Right cardiac atrium (tissue), 5 donors: ENCODE results near the gene OR6B2. TPM values are rescaled to one million over a fixed set of nuclear protein-coding genes. Genes with fewer than 3 reads are reported as not detected.
"Not testable (repeated sequence)": the region's sequence is repeated elsewhere in the genome, so short reads cannot be mapped to it uniquely, and the experiment has no call there.

Experiments used
- ATAC-seq, 2 donors: fragments of 200-7000 bp; cut with Tn5 transposase; one replicate each; pipeline versions ENCODE4 v1.8.0 to v1.9.1; 2020; ENCODE audit warnings: moderate library complexity in 2 of 2, mild to moderate bottlenecking in 1 of 2
- DNase-seq, 3 donors: peaks; one replicate each; pipeline ENCODE4 v3.0.0-alpha.2; 2020
- H3K27ac ChIP-seq: one replicate; pipeline ENCODE4 v1.5.1; 2013; ENCODE audit warnings: mild to moderate bottlenecking, low read length, control low read depth, moderate library complexity
- H3K27me3 ChIP-seq: one replicate; pipeline ENCODE4 v1.6.1; 2013; ENCODE audit not compliant: control insufficient read depth, insufficient read depth
- H3K4me1 ChIP-seq: one replicate; pipeline ENCODE4 v1.6.1; 2013; ENCODE audit warnings: low read length; ENCODE audit not compliant: control insufficient read depth, insufficient read depth
- H3K4me3 ChIP-seq: one replicate; pipeline ENCODE4 v1.5.1; 2013; ENCODE audit warnings: low read length, control low read depth
- H3K9me3 ChIP-seq: one replicate; pipeline ENCODE4 v1.6.1; 2013; ENCODE audit warnings: low read length; ENCODE audit not compliant: control insufficient read depth
- WGBS: extraction: QIAGEN DNeasy Blood & Tissue Kit; methylation state at CpG from one replicate; pipeline ENCODE4 v1.1.7; 2013; 5-methylcytosine and 5-hydroxymethylcytosine counted together
- intact Hi-C, 4 donors: fragments of 100-400 bp; cut with DNase I; formaldehyde crosslinking; loops; one replicate each; pipeline versions ENCODE4 v1.11.0 to v1.14.0; 2022 to 2023
- polyA plus RNA-seq: library from polyadenylated mRNA; stranded (reverse); fragments of 200-250 nt; gene quantifications from one replicate; pipeline ENCODE4 v1.2.3, GENCODE V29; 2013
- total RNA-seq, 4 donors: library from RNA; stranded (reverse); fragmentation: NEBNext Ultra II Directional; extraction: Animal tissue kit (Norgen Biotek cat#: 25700); gene quantifications; one replicate each; pipeline ENCODE4 v1.2.1, GENCODE V29; 2021
- donor health status: healthy with polysubstance abuse.
- donor health status: DM: no; HTN: yes; CAD: no.
- donor health status: DM: no; HTN: no; CAD: no.
- donor health status: DM: no; HTN: yes; CAD: no; lungs with severe emphysema.
- donor health status: DM: yes; HTN: yes; CAD: no.

The OR6B2 gene
- total and polyA plus RNA-seq, 5 donors: not detected

DNA sequence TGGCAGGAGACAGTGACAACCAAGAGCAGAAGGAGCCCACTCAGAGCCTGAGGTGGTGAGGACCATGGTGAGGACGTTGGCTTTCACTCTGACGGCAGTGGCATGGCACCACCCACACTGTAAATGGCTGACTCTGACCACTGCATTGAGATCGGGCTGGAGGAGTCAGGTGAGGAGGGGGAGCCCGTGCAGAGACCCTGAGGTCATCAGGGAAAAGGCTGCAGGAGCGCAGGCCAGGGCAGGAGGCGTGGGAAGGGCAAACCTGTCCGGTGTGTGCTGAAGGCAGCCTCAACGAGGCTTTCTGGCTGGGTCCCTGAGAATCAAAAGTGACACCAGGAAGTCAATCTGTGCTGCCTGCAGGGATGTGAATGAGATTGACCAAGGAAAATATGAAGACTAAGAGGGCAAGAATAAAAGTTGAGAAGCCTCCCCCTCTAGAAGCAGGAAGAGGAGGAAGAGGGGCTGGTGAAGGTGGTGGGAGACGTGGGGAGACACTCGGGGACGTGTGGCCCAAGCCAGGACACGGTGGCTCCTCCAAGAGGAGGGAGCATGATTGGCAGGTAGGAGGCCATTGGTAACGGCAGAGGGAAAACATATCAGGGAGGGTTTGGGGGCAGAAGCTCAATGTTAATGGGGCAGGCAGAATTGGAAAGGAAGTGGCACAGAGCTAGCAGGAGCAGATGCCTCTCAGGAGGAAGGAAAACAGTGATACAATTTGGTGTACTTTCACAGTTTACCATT is 25.1 kb upstream of the OR6B2 start:
- Histone ChIP-seq H3K27me3 (no peaks in the 10 kb centered on the region), H3K27ac (no peak overlapping the region), H3K4me3 (no peak overlapping the region), H3K4me1 (no peaks in the 10 kb centered on the region), H3K9me3 (no peaks in the 10 kb centered on the region)
- WGBS: 43% methylated on average over 13 of the region's 13 CpGs
- intact Hi-C loops: no loop called here
- ATAC-seq (no peak), DNase-seq (no peak)

DNA sequence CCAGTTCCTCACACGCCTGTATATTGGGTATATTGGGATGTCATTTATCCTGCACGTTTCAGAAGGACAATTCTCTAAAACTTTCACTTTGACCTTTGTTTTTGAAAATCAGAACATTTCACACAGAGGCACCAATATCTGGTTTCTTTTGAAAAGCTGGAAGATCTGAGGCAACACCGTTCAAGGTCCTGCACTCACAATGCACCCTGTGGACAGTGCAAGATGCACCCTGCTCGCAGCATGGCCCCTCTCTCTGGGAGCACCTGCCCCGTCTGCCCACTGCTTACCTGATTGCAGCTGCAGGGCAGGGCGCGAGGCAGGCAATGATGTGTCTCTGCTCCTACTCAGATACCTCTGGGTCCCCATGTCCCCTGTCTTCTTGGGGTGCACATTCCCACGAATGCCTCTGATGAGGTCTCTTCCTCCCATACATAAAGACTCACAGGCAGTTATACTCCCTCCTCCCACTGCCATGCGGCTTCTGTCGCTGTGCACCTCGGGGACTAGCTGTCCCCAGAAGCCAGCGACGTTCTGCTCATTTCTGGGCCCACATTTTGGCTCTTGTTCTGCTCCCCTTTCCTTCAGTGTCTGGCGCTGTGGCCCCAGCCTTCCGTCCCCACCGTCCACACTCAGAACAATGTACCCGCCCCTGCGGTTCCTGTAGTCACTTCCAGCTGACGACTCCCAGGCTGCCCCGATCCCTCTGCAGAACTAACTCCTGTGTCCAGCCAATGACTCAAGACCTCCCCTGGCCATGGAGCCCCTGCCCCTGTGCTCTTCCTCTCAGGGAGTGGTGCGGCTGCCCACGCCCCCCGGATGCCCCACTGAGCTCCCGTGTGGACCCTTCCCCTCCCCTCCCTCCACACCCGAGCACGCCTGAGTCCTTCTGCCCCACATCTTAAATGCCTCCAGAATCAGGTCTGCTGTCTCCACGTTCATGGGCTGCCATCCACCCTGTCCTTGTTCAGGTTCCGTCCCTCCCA is 23.2 kb upstream of the OR6B2 start, which contains the start of gene OR6B3:
Gene OR6B3 (minus strand): TSS at position 349 of the 983 bp plus-strand sequence.
- intact Hi-C loops: no loop called here
- Histone ChIP-seq H3K9me3 (no peaks in the 10 kb centered on the region), H3K4me3 (no peak within 1 kb of the TSS), H3K27me3 (peaks cover 2% of the 10 kb centered on the region), H3K27ac (no peak within 1 kb of the TSS), H3K4me1 (no peaks in the 10 kb centered on the region)
- WGBS: 47% methylated on average over 28 of the region's 28 CpGs
- ATAC-seq (no peak), DNase-seq (peak in 1 of 3 donors; percentile 34)

DNA sequence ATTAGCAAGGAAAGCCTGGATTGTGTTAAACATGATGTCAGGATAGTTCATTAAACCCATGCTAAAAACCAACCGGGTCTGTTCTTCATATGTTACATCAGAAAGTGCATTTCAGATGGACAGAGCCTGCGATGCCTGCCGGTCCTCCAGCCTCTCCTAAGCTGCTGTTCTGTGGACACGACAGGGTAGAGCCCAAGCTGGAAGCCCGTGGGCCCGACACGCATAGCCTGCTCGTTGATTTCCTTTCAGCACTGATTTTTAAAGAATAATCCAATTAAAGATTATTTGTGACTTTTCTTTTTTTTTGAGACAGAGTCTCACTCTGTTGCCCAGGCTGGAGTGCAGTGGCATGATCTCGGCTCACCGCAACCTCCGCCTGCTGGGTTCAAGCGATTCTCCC is 22.3 kb upstream of the OR6B2 start:
- ATAC-seq (no peak), DNase-seq (no peak)
- H3K27me3 ChIP-seq: peaks cover 2% of the 10 kb centered on the region
- no peak overlapping the region for H3K4me3 ChIP-seq
- no peaks in the 10 kb centered on the region for H3K9me3 ChIP-seq
- no peak overlapping the region for H3K27ac ChIP-seq
- H3K4me1 ChIP-seq: no peaks in the 10 kb centered on the region
- intact Hi-C loops: no loop called here
- WGBS: 82% methylated on average over 12 of the region's 12 CpGs

DNA sequence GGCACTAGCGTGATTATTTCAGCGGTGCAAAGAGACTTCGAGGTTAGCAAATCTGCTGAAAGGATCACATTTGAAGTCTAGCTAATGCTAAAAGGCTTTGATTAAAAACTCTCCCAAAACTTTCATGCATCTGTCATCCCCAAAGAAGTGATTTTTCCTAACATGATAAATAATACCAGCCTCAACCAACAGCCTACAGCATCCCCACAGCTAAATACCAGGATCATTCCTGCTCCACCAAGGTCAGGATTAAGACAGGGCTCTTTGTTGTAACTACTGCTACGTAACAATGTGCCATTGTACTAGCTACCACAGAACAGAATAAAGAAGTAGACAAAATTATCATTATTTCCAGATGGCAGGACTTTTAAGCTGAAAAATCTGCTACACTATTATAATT is 21.5 kb upstream of the OR6B2 start:
- no peak overlapping the region for H3K4me3 ChIP-seq
- peaks cover 2% of the 10 kb centered on the region for H3K27me3 ChIP-seq
- DNase-seq: no peak
- H3K9me3 ChIP-seq: no peaks in the 10 kb centered on the region
- WGBS: 66% methylated on average over 4 of the region's 4 CpGs
- no peak overlapping the region for H3K27ac ChIP-seq
- no peak for ATAC-seq
- intact Hi-C loops: no loop called here
- H3K4me1 ChIP-seq: no peaks in the 10 kb centered on the region

DNA sequence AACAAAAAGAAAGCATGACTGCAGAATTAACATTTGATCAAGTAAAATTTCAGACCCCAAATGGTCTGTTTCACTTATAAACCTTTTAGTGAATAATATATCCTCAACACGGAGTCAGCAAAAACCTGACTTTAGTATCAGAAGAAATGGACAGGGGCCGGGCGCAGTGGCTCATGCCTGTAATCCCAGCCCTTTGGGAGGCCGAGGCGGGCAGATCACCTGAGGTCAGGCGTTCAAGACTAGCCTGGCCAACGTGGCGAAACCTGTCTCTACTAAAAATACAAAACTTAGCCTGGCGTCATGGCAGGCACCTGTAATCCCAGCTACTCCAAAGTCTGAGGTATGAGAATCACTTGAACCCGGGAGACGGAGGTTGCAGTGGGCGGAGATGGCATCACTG is 20.0 kb upstream of the OR6B2 start:
- WGBS: 82% methylated on average over 12 of the region's 12 CpGs
- H3K9me3 ChIP-seq: no peaks in the 10 kb centered on the region
- DNase-seq: no peak
- H3K27me3 ChIP-seq: peaks cover 2% of the 10 kb centered on the region
- ATAC-seq: no peak
- no peak overlapping the region for H3K4me3 ChIP-seq
- intact Hi-C loops: no loop called here
- no peaks in the 10 kb centered on the region for H3K4me1 ChIP-seq
- H3K27ac ChIP-seq: no peak overlapping the region

DNA sequence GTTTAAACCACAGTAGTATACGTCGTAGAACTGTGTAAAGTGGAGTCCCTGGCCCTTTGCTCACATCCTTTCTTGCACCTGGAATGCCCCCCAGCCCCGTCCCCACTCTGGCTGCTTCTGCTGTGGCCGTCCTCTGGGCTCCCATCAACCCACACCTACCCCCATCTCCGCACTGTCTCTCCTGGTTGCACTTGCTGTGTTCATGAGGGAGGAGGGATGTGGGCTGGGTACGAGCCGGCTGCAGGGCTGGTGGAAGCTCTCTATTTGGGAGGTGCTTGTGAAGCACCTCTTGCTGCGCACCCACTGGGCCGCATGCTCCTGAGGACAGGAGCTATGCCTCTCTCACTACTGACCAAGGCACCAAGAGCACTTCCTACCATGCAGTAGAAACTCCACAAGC is 18.0 kb upstream of the OR6B2 start:
- DNase-seq (no peak), ATAC-seq (no peak)
- no peaks in the 10 kb centered on the region for H3K9me3 ChIP-seq
- no peak overlapping the region for H3K27ac ChIP-seq
- H3K27me3 ChIP-seq: peaks cover 2% of the 10 kb centered on the region
- no peak overlapping the region for H3K4me3 ChIP-seq
- no peaks in the 10 kb centered on the region for H3K4me1 ChIP-seq
- 69% methylated on average over 9 of the region's 9 CpGs for WGBS
- intact Hi-C loops: no loop called here

DNA sequence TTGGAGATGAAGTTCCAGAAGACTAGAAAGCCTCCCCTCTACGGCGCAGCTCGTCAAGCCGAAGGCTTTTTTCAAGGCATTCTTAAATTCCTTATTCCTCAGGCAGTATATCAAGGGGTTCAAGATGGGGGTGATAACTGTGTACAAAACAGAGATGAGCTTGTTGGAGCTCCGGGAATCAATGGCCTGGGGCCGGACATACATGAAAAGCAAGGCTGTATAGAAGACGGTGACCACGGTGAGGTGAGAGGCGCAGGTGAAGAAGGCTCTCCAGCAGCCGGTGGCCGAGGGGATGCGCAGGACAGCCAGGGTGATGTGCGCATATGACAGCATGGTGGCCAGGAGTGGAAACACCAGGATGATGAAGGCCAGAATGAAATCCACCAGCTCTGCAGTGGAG is 14.9 kb upstream of the OR6B2 start:
- ATAC-seq (no peak), DNase-seq (no peak)
- no peak overlapping the region for H3K27ac ChIP-seq
- no peak overlapping the region for H3K4me3 ChIP-seq
- no peaks in the 10 kb centered on the region for H3K9me3 ChIP-seq
- H3K27me3 ChIP-seq: peaks cover 2% of the 10 kb centered on the region
- WGBS: 84% methylated on average over 13 of the region's 13 CpGs
- intact Hi-C loops: no loop called here
- no peaks in the 10 kb centered on the region for H3K4me1 ChIP-seq

DNA sequence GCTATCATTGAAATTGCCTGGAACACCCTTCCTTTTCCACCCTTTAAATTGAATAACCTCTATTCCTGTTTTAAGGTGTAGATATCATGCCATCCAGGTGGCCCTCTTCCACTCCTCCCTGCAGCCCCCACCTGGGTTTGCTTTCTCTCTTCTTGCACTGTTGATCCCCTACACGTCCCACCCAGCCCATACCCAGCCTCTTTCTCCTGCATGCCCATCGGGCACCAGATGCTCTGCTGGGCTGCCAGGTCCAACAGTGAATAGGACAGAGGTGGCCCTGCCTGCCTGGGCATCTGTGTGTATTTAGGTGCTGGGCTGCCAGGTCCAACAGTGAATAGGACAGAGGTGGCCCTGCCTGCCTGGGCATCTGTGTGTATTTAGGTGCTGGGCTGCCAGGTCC is 13.9 kb upstream of the OR6B2 start:
- DNase-seq, intact Hi-C loops, H3K27me3 ChIP-seq, H3K4me1 ChIP-seq, ATAC-seq, H3K27ac ChIP-seq, H3K9me3 ChIP-seq, H3K4me3 ChIP-seq: not testable (repeated sequence)
- 63% methylated on average over 2 of the region's 2 CpGs for WGBS

DNA sequence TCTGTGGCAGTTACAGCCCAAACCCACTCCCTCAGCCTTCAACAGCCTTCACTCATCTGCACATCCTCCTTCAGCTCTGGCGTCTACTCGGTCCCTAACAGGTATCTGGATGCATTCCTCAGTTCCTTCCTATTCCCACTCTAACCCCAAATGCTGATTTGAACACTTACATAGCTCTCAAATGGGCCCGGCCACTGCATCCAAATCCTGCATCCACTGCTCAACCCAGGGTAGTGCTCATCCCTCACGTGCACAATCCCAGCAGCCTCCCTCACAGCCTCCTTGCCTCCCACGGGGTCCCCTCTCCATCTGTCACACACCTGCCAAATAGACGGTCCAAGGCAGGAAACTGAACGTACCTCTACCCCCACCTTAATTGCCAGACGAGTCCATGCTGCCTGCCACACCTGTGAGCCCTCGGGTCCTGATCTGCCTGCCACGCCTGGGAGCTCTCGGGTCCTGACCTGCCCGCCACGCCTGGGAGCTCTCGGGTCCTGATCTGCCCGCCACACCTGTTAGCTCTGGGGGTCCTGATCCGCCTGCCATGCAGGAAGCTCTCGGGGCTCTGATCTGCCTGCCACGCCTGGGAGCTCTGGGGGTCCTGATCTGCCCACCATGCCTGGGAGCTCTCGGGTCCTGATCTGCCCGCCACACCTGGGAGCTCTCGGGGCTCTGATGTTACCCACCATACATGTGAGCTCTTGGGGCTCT is 13.2 kb upstream of the OR6B2 start:
- no peak for ATAC-seq
- H3K4me1 ChIP-seq: no peaks in the 10 kb centered on the region
- DNase-seq: peak in 1 of 3 donors; percentile 37
- no peaks in the 10 kb centered on the region for H3K9me3 ChIP-seq
- H3K4me3 ChIP-seq: no peak overlapping the region
- no peak overlapping the region for H3K27ac ChIP-seq
- H3K27me3 ChIP-seq: no peaks in the 10 kb centered on the region
- intact Hi-C loops: no loop called here
- WGBS: 82% methylated on average over 21 of the region's 21 CpGs

DNA sequence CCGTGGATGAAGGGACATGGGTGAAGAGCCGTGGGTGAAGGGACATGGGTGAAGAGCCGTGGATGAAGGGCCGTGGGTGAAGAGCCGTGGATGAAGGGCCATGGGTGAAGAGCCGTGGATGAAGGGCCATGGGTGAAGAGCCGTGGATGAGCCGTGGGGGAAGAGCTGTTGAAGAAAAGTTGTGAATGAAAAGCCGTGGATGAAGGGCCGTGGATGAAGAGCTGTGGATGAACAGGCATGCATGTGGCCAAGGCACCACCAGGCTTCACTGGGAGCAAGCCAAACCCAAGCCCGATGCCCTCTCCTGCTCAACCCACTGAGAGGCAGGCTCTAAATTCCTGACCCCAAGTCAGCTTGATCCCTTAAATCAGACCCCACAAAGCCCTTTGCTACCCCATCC is 12.5 kb upstream of the OR6B2 start:
- no peak for ATAC-seq
- Histone ChIP-seq H3K9me3 (no peaks in the 10 kb centered on the region), H3K27ac (no peak overlapping the region), H3K4me1 (no peaks in the 10 kb centered on the region), H3K4me3 (no peak overlapping the region), H3K27me3 (no peaks in the 10 kb centered on the region)
- intact Hi-C loops: no loop called here
- 76% methylated on average over 11 of the region's 11 CpGs for WGBS
- no peak for DNase-seq

DNA sequence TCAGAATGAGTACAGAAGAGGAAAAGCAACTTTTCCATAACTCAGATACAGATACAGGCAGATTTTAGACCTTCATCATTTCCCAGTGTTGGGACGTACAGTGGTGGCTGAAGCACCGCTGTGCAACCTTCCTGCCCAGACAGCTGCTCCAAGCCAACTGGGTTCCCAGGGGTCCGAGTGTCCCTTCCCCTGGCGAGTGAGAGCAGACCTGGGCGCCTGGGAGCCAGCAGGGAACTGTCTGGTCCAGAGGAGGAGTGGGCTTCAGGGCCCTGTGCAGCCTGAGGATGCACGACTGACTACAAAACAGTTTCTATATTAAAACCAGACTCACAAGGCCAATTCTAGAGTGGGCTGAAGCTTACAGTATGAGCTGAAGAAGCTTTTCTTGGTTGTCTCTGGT is 11.1 kb upstream of the OR6B2 start:
- no peak for ATAC-seq
- peak in 1 of 3 donors; percentile 18 for DNase-seq
- intact Hi-C loops: no loop called here
- no peaks in the 10 kb centered on the region for H3K9me3 ChIP-seq
- no peak overlapping the region for H3K4me3 ChIP-seq
- H3K27ac ChIP-seq: no peak overlapping the region
- no peaks in the 10 kb centered on the region for H3K4me1 ChIP-seq
- H3K27me3 ChIP-seq: no peaks in the 10 kb centered on the region
- 69% methylated on average over 6 of the region's 6 CpGs for WGBS
